Lung (tissue), 12 donors: ENCODE measurements around the gene OGDHL. TPM values are rescaled to one million over a fixed set of nuclear protein-coding genes. Genes with fewer than 3 reads are reported as not detected.

Source experiments
- ATAC-seq: fragments of 200-7000 bp; cut with Tn5 transposase; one replicate; pipeline ENCODE4 v1.9.1; 2020; ENCODE audit warnings: moderate number of reproducible peaks; ENCODE audit not compliant: insufficient read depth, low FRiP score
- DNase-seq, 3 donors: peaks; one replicate each; pipeline ENCODE4 v3.0.0-alpha.2; 2013 to 2017
- H3K27ac ChIP-seq, 2 donors: one replicate each; pipeline ENCODE4 v1.5.1; 2013; ENCODE audit warnings: mild to moderate bottlenecking in 2 of 2, moderate library complexity in 2 of 2, control low read depth in 1 of 2, inconsistent platforms in 1 of 2, low read depth in 1 of 2, low read length in 1 of 2
- H3K27me3 ChIP-seq, 3 donors: one replicate each; pipeline ENCODE4 v1.5.1; 2013; ENCODE audit warnings: low read length in 2 of 3; ENCODE audit not compliant: control insufficient read depth in 3 of 3, insufficient read depth in 3 of 3
- H3K36me3 ChIP-seq, 4 donors: one replicate each; pipeline ENCODE4 v1.5.1; 2013; ENCODE audit warnings: low read length in 4 of 4, mild to moderate bottlenecking in 1 of 4, moderate library complexity in 1 of 4; ENCODE audit not compliant: control insufficient read depth in 4 of 4, insufficient read depth in 4 of 4
- H3K4me1 ChIP-seq, 5 donors: one replicate each; pipeline ENCODE4 v1.5.1; 2013; ENCODE audit warnings: low read length in 5 of 5, mild to moderate bottlenecking in 2 of 5, moderate library complexity in 1 of 5; ENCODE audit not compliant: control insufficient read depth in 5 of 5, insufficient read depth in 5 of 5
- H3K4me3 ChIP-seq: one replicate; pipeline ENCODE4 v1.5.1; 2013; ENCODE audit warnings: mild to moderate bottlenecking, control low read depth, moderate library complexity
- H3K9ac ChIP-seq, 2 donors: one replicate each; pipeline ENCODE4 v1.5.1; 2013; ENCODE audit warnings: low read length in 2 of 2, control low read depth in 1 of 2; ENCODE audit not compliant: insufficient read depth in 1 of 2
- H3K9me3 ChIP-seq, 4 donors: one replicate each; pipeline ENCODE4 v1.5.1; 2013; ENCODE audit warnings: low read length in 3 of 4, mild to moderate bottlenecking in 1 of 4, moderate library complexity in 1 of 4; ENCODE audit not compliant: control insufficient read depth in 4 of 4, insufficient read depth in 3 of 4
- CTCF ChIP-seq: IDR thresholded peaks from 2 replicates; pipeline ENCODE4 v1.5.1; 2012; ENCODE audit warnings: mild to moderate bottlenecking; ENCODE audit errors: control extremely low read depth, extremely low read depth
- WGBS, 2 donors: extraction: QIAGEN DNeasy Blood & Tissue Kit; methylation state at CpG; one replicate each; pipeline ENCODE4 v1.1.7; 2013; 5-methylcytosine and 5-hydroxymethylcytosine counted together
- polyA plus RNA-seq, 2 donors: library from polyadenylated mRNA; stranded (reverse); fragments of 200-250 nt; gene quantifications; one replicate each; pipeline ENCODE4 v1.2.1, GENCODE V29; 2013
- total RNA-seq, 2 donors: library from RNA; depleted of rRNA in 1 of 2; stranded (reverse); fragments of >200 nt in 1 of 2; gene quantifications; one replicate each; pipeline ENCODE4 v1.2.1, GENCODE V29; 2014 to 2021
- donor health status: control.
- donor health status: control.
- donor health status: Bipolar disorder and iron deficiency.
- donor health status: healthy.
- donor health status: DM: yes; HTN: yes; CAD: no.

OGDHL gene
- total and polyA plus RNA-seq, 4 donors, result 0.06 to 0.86 (median 0.15) TPM

DNA sequence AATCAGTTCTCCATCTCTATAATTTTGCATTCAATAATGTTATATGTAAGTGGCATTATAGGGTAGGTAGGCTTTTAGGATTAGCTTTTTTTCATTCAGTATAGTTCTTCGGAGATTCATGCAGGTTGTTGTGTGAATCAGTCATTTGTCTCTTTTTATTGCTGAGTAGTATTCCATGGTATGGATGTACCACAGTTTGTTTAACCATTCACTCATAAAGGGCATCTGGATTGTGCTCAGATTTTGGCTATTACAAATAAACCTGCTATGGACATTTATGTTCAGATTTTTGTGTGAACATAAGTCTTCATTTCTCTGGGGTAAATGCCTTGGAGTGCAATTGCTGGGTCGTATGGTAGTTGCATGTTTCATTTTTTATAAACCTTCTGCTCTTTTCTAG lies 4.4 kb upstream of the OGDHL start:
- Histone ChIP-seq H3K4me3 (no peak overlapping the region), H3K27ac (no peak overlapping the region), H3K4me1 (peaks cover 0 to 8% (median 0%) of the 10 kb centered on the region in 5 donors), H3K9ac (no peak overlapping the region), H3K9me3 (peaks cover 0 to 17% (median 2%) of the 10 kb centered on the region in 4 donors), H3K27me3 (peaks cover 12 to 41% (median 24%) of the 10 kb centered on the region in 3 donors), H3K36me3 (no peaks in the 10 kb centered on the region)
- no peak for DNase-seq
- 81 to 86% methylated on average over 2 of the region's 2 CpGs for WGBS, 2 donors
- TF ChIP-seq CTCF, result no peak
- no peak for ATAC-seq

DNA sequence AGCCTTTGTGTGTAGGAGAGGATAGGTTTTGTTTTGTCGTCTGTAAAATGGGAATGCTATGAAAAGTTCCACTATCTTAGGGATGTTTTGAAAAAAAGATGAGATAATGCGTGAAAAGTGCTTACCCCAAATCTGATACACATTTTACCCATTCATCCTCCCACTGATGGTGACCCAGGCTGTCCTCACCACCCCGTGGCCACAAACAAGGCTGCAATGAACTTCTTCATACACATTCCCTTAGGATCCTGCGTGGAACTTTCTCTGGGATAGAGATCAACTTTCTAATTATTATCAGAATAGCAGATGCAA lies 399 bp upstream of the OGDHL start:
- peaks cover 0 to 10% (median 9%) of the 10 kb centered on the region in 3 donors for H3K27me3 ChIP-seq
- TF ChIP-seq CTCF, result no peak
- H3K9me3 ChIP-seq, result peaks cover 0 to 5% (median under 1%) of the 10 kb centered on the region in 4 donors
- peaks cover 0 to 8% (median 0%) of the 10 kb centered on the region in 5 donors for H3K4me1 ChIP-seq
- H3K9ac ChIP-seq, result no peak overlapping the region
- WGBS, 2 donors, result 35 to 38% methylated on average over 4 of the region's 4 CpGs
- H3K36me3 ChIP-seq, result no peaks in the 10 kb centered on the region
- no peak for DNase-seq
- ATAC-seq, result no peak
- H3K27ac ChIP-seq, result no peak overlapping the region
- peak overlapping the region; percentile 29 for H3K4me3 ChIP-seq

DNA sequence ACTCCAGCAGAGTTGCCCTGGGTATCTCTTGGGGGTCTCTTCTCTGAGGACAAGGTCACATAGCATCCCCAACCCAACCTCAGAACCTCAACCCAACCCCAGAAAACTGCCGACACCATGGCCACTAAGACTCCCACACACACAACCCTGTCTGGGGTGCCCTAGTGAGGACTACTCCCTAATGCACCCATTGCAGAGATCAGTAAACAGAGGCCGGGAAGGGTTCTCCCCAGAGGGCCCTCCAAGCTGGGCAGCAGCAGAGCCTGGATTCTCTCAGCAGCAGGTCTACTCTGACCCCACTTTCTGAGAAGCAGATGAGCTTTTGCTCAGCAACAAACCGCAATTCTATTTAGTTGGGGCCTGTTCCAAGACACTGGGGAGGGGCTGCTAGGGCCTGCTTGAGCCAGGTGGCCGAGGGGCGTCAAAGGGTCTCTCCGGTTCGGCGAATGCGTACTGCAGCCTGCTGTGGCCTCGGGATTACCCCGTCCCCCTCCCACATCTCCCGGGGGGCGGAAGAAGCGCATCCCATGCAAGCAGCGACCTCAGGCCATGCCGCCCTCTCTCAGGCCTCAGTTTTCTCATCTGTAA lies 828 bp downstream of the OGDHL start:
- DNase-seq, result no peak
- H3K9me3 ChIP-seq, result peaks cover 0 to 2% (median 0%) of the 10 kb centered on the region in 4 donors
- H3K4me3 ChIP-seq, result no peak overlapping the region
- H3K36me3 ChIP-seq, result no peaks in the 10 kb centered on the region
- H3K27me3 ChIP-seq, result peaks cover 0 to 2% (median 0%) of the 10 kb centered on the region in 3 donors
- peaks cover 0 to 8% (median 0%) of the 10 kb centered on the region in 5 donors for H3K4me1 ChIP-seq
- H3K27ac ChIP-seq, result no peak overlapping the region
- no peak for ATAC-seq
- H3K9ac ChIP-seq, result no peak overlapping the region
- TF ChIP-seq CTCF, result no peak
- WGBS, 2 donors, result 20 to 23% methylated on average over 16 of the region's 16 CpGs

DNA sequence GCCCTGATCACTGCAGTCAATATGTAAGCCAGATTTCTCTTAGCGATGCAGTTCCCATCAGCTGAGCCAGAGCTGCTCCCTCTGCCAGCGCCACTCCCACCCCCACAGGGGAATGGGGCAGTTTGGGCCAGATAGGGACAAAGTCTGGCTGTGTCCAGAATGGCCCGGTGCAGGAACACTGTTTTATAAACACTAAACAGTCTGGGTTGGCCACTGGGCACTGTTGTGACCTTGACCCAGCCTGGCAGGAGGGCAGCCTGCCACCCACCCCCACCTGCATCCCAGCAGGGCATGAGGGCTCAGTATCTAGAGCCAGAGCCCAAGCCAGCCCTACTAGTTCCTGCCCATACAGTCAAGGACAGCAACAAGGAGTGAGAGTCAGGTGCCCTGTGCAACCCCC lies 1.3 kb downstream of the OGDHL start:
- Histone ChIP-seq H3K36me3 (no peaks in the 10 kb centered on the region), H3K27me3 (peaks cover 0 to 2% (median 0%) of the 10 kb centered on the region in 3 donors), H3K27ac (no peak overlapping the region), H3K9me3 (no peaks in the 10 kb centered on the region), H3K4me1 (peaks cover 0 to 8% (median 0%) of the 10 kb centered on the region in 5 donors), H3K4me3 (no peak overlapping the region), H3K9ac (no peak overlapping the region)
- no peak for DNase-seq
- 73 to 82% methylated on average over 3 of the region's 3 CpGs for WGBS, 2 donors
- no peak for ATAC-seq
- no peak for TF ChIP-seq CTCF
